ENCODE results near the gene VANGL2.

VANGL2 gene

DNA sequence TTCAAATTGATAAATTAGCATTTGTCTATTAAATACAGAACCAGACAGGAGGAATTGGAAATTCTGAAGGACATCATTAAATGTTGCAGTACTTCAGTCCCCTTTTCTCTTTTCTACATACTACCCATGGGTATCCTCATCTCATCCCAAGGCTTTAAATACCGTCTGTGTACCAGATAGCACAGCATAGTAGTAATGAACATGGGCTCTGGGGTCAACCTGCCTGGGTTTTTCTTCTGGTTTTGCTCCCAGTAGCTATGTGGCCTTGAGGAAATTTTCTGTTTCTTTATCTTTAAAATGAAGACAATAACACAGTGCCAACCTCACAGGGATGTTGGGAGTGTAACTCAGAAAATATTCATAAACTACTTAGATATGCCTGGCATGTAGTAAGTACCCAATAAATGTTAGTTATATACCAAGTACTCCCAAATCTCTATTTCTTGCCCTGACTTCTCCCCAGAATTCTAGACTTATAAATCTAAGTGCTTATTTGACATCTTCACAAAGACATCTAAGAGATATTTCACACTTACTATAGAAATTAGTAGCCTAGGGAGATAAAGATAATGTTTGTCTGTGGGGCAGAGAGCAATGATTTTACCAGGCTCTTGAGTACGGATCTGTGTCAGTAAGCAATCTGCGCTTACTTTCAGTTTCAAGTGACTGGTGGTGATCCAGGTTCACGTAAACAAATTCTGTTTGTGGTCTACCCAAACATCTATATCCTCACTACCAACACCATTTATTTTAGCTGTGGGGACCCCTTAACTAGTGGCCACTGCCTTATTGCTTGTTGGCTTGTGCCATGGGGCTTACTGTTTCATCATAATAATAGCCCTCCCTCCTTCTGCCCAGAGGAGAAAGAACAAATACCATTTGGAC, 37.3 kb downstream of the VANGL2 start:
- H3K4me1 ChIP-seq (ENCODE audit: control insufficient read depth in 1 of 2, insufficient read depth in 1 of 2, low read depth in 1 of 2, low read length in 1 of 2) = no peaks in the 10 kb centered on the region
- TF ChIP-seq, protein P1, sequence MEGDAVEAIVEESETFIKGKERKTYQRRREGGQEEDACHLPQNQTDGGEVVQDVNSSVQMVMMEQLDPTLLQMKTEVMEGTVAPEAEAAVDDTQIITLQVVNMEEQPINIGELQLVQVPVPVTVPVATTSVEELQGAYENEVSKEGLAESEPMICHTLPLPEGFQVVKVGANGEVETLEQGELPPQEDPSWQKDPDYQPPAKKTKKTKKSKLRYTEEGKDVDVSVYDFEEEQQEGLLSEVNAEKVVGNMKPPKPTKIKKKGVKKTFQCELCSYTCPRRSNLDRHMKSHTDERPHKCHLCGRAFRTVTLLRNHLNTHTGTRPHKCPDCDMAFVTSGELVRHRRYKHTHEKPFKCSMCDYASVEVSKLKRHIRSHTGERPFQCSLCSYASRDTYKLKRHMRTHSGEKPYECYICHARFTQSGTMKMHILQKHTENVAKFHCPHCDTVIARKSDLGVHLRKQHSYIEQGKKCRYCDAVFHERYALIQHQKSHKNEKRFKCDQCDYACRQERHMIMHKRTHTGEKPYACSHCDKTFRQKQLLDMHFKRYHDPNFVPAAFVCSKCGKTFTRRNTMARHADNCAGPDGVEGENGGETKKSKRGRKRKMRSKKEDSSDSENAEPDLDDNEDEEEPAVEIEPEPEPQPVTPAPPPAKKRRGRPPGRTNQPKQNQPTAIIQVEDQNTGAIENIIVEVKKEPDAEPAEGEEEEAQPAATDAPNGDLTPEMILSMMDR (IDR thresholded peaks at IDR 0.05) = no peak
- no peaks in the 10 kb centered on the region for H3K9me3 ChIP-seq
- H3K36me3 ChIP-seq = no peaks in the 10 kb centered on the region
- no peaks in the 10 kb centered on the region for H3K27me3 ChIP-seq
- no peak overlapping the region for H3K4me3 ChIP-seq (ENCODE audit: low read depth in 1 of 2, low read length in 1 of 2)
- H3K27ac ChIP-seq = no peak overlapping the region

DNA sequence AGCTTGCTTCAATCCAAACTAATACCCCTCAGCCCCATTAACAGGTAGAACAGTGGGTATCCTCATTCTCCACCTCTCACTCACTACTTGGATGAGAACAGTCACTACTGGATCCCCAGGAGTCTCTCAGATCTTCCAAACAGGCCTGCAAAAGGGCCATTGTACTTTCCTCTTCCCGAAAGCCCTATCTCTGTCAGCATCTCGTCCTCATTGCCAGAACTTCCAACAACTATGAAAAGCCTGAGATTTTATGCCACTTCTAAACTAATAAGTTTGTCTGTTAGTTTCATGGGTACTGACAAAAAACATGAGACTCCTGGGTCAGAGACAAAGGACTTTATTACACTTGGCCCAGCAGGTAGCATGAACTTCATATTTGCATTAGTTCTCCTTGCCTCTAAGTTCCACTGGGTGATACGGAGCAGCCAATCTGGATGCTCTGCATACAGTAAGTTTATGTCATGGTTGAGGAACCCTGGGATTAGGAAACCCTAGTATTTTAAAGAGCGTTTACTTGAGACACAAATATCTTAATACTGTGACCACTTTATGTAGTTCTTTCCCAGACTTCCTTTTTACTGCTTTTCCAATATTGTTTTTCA, 38.1 kb downstream of the VANGL2 start:
- Histone ChIP-seq H3K9me3 (no peaks in the 10 kb centered on the region), H3K4me3 (ENCODE audit: low read depth in 1 of 2, low read length in 1 of 2) (no peak overlapping the region), H3K36me3 (no peaks in the 10 kb centered on the region), H3K27me3 (no peaks in the 10 kb centered on the region), H3K4me1 (ENCODE audit: control insufficient read depth in 1 of 2, insufficient read depth in 1 of 2, low read depth in 1 of 2, low read length in 1 of 2) (no peaks in the 10 kb centered on the region), H3K27ac (no peak overlapping the region)
- TF ChIP-seq, protein P1 (IDR thresholded peaks at IDR 0.05) = no peak

DNA sequence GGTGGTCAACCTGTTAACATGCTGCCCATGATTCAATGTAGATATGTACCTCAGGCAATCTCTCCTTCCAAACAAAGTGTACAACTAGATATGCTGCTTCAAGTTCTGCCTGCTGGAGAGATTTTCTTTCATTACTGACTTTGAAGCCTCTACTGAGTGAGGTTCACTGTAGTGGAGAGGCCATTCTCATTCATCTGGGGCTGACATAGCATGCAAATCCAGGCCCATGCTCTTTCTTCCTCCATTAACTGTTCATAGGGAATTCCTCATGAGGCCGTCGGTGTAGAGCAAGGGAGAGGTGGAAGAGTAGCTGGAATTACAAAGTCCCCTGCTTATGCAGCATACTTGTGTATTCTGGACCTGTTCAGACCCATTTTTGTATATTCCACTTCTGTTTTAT, 38.6 kb downstream of the VANGL2 start:
- Histone ChIP-seq H3K27ac (no peak overlapping the region), H3K4me3 (ENCODE audit: low read depth in 1 of 2, low read length in 1 of 2) (no peak overlapping the region), H3K27me3 (no peaks in the 10 kb centered on the region), H3K9me3 (no peaks in the 10 kb centered on the region), H3K36me3 (no peaks in the 10 kb centered on the region), H3K4me1 (ENCODE audit: control insufficient read depth in 1 of 2, insufficient read depth in 1 of 2, low read depth in 1 of 2, low read length in 1 of 2) (no peaks in the 10 kb centered on the region)
- TF ChIP-seq, protein P1 (IDR thresholded peaks at IDR 0.05) = no peak

DNA sequence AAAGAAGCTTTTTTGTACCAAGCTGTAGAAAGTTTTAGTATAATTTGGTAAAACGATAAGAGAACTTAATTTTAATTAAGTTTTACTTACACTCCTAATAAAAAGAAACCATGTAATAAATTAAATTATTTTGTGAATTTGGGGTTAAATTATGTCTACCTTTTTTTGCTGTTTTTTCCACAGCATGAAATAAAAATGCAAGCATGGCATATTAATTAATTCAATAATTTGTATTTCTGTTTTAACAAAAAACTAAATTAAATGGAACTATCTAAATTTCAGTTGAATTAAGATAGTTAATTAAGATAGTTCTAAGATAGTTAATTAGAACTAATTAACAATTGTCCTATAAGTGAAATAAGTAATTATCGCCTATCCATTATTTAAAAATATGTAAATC, 39.4 kb downstream of the VANGL2 start:
- H3K36me3 ChIP-seq = no peaks in the 10 kb centered on the region
- no peaks in the 10 kb centered on the region for H3K27me3 ChIP-seq
- H3K27ac ChIP-seq = no peak overlapping the region
- no peaks in the 10 kb centered on the region for H3K4me1 ChIP-seq (ENCODE audit: control insufficient read depth in 1 of 2, insufficient read depth in 1 of 2, low read depth in 1 of 2, low read length in 1 of 2)
- TF ChIP-seq, protein P1 (IDR thresholded peaks at IDR 0.05) = no peak
- no peak overlapping the region for H3K4me3 ChIP-seq (ENCODE audit: low read depth in 1 of 2, low read length in 1 of 2)
- no peaks in the 10 kb centered on the region for H3K9me3 ChIP-seq

DNA sequence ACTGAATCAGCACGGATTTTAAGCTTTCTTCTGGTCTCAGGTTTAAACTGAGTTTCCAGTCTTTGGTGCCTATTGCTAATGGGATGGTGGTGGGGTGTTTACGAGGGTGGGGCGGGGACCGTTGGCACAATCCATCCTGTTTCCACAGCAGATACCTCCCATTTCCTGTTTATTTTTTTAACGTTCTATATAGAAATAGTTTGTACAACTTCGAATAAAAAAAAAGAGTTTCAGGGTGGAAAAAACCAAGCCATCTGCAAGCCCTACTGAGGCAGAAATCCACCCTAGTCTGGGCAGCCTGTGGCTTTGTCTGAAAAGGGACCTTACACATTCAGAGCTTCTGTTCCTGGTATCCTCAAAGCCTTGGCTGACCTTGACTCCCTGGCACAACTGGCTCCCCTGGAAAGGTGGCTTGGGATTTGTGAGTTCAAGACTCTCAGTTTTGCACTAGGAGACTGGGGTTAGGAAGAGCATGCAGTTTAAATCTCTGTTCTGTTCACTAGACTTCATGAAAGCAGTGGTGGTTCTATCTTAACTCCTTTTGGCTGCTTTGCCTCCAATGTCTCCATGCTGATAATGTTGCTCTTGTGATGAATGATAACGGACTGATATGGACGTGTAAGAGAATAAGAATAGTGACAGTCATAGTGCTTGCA, 46.7 kb downstream of the VANGL2 start:
- Histone ChIP-seq H3K4me1 (ENCODE audit: control insufficient read depth in 1 of 2, insufficient read depth in 1 of 2, low read depth in 1 of 2, low read length in 1 of 2) (peaks cover 0 to 6% of the 10 kb centered on the region in 2 experiments), H3K27me3 (no peaks in the 10 kb centered on the region), H3K27ac (no peak overlapping the region), H3K4me3 (ENCODE audit: low read depth in 1 of 2, low read length in 1 of 2) (no peak overlapping the region), H3K36me3 (no peaks in the 10 kb centered on the region), H3K9me3 (no peaks in the 10 kb centered on the region)
- TF ChIP-seq, protein P1 (IDR thresholded peaks at IDR 0.05) = no peak

Data from neutrophil (primary cell).